Measurements from ENCODE around the gene PPL. TPM values are rescaled to one million over a fixed set of nuclear protein-coding genes. Genes with fewer than 3 reads are reported as not detected.

Gene PPL
- total and polyA plus RNA-seq, 2 of the 8 experiments (the other 6 are each of a cell fraction or from before 2014, with no cell fraction given), result 11.3 to 29.5 TPM

DNA sequence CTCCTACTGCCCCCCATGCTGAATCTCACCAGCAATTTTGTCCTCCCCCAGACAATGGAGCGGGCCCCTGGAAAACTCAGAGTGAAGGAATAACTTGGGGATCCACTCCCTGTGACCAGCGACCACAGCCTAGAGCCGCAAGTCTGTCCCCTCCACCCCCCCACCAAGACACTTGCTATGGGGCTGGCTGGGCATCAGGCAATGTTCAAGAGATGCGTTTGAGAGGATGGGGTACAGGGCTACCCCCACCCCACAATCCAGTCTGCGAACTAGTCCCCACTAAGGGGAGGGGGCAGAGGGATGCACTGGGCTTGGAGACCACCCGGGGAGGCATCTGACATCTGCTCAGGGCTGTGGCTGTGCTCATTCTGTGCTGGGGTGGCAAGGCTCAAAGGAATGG is 2.4 kb downstream of the PPL start:
- no peak overlapping the region for H2BK120ac ChIP-seq (replicated peaks; ENCODE audit: low read depth, low read length)
- H4K91ac ChIP-seq (replicated peaks; ENCODE audit: insufficient read length, low read length), result no peak overlapping the region
- H3K9me3 ChIP-seq (ENCODE audit: insufficient read depth in 2 of 2, low read depth in 1 of 2, low read length in 1 of 2), result no peaks in the 10 kb centered on the region
- no peak overlapping the region for H2AK5ac ChIP-seq (ENCODE audit: low read depth, low read length)
- peaks cover 2% of the 10 kb centered on the region; the same call in 1 of the 2 replicates for H3K79me1 ChIP-seq (ENCODE audit: low read depth, low read length)
- DNase-seq (ENCODE audit: low read depth in 1 of 2, low spot score in 2 of 2) (no peak), FAIRE-seq (no peak)
- peaks cover 0 to 11% (median 7%) of the 10 kb centered on the region in 4 experiments; a peak in 4 of 7 replicates for H3K4me1 ChIP-seq (replicated peaks in 1 of 4; ENCODE audit: control insufficient read depth in 3 of 4, insufficient read depth in 4 of 4, low read length in 3 of 4)
- ChIA-PET CTCF (ENCODE audit: partially characterized antibody) (interaction anchor here (1.1 to 4.3 kb wide), 2 partner anchors 21 to 22 kb away, joined by 3 to 30 read pairs; no protein-coding TSS in a partner anchor), POLR2A (ENCODE audit: partially characterized antibody) (interaction anchor here (0.7 to 3.7 kb wide), 6 partner anchors 8 to 40 kb away, joined by 3 to 18 read pairs (median 7); partner anchors contain the start of gene SEC14L5)
- H3K14ac ChIP-seq (ENCODE audit: insufficient read length), result no peak overlapping the region
- H4K5ac ChIP-seq (ENCODE audit: insufficient read length, low read depth, low read length), result no peak overlapping the region
- no peak overlapping the region for H3K27ac ChIP-seq (ENCODE audit: low read depth, low read length)
- no peak overlapping the region for H2AFZ ChIP-seq (ENCODE audit: low read length)
- H3K4ac ChIP-seq (replicated peaks; ENCODE audit: insufficient read length, low read depth, low read length), result no peak overlapping the region
- peaks cover 0 to 22% of the 10 kb centered on the region in 2 experiments for H4K20me1 ChIP-seq (replicated peaks in 1 of 2; ENCODE audit: control insufficient read depth in 1 of 2, insufficient read depth in 2 of 2, low read length in 2 of 2)
- no peak overlapping the region for H3K56ac ChIP-seq (replicated peaks; ENCODE audit: insufficient read length, low read depth, low read length)
- no peak overlapping the region for H4K8ac ChIP-seq (ENCODE audit: extremely low read depth, insufficient read depth, low read length)
- no peak overlapping the region for H2BK15ac ChIP-seq (ENCODE audit: low read length)
- H3K18ac ChIP-seq (ENCODE audit: extremely low read depth, low read length), result no peak overlapping the region
- no peak overlapping the region for H2BK20ac ChIP-seq (ENCODE audit: low read length)
- H3K23me2 ChIP-seq (ENCODE audit: low read depth, low read length), result peaks cover 3% of the 10 kb centered on the region; the same call in 1 of the 2 replicates
- H3K9ac ChIP-seq (replicated peaks in 1 of 4; ENCODE audit: extremely low read depth in 1 of 4, low read depth in 3 of 4, low read length in 3 of 4), result no peak overlapping the region
- no peaks in the 10 kb centered on the region for H3K27me3 ChIP-seq (replicated peaks in 1 of 4; ENCODE audit: control insufficient read depth in 3 of 4, extremely low read depth in 1 of 4, insufficient read depth in 3 of 4, low read length in 3 of 4)
- H3K79me2 ChIP-seq (ENCODE audit: control insufficient read depth in 1 of 2, insufficient read depth in 2 of 2, low read length in 2 of 2), result peaks cover 0 to 11% of the 10 kb centered on the region in 2 experiments; a peak in 1 of 4 replicates
- WGBS, 2 experiments (ENCODE audit: extremely low coverage in 1 of 2, insufficient coverage in 1 of 2, insufficient read length in 1 of 2, insufficient replicate concordance in 2 of 2, low coverage in 1 of 2, low lambda C conversion rate in 2 of 2, missing lambda C conversion rate in 1 of 2), result 88% methylated on average over 6 of the region's 6 CpGs; no CpG with 5 or more reads in 1 of the 2 experiments
- no peak overlapping the region for H3K23ac ChIP-seq (ENCODE audit: insufficient read length)
- H3K36me3 ChIP-seq (ENCODE audit: control insufficient read depth in 2 of 4, insufficient read depth in 4 of 4, low read length in 3 of 4), result no peaks in the 10 kb centered on the region; a peak in 1 of 8 replicates
- H3K4me2 ChIP-seq (ENCODE audit: insufficient read depth in 1 of 2, low read depth in 2 of 2, low read length in 2 of 2), result no peak overlapping the region
- no peak overlapping the region for H3K4me3 ChIP-seq (ENCODE audit: extremely low read depth in 1 of 4, insufficient read depth in 2 of 4, low read depth in 3 of 4, low read length in 4 of 4)
- no peak overlapping the region for H2BK5ac ChIP-seq (ENCODE audit: low read depth, low read length)
- no peak overlapping the region for H2BK12ac ChIP-seq (ENCODE audit: low read depth, low read length)
- TF ChIP-seq BRCA1 (IDR thresholded peaks at IDR 0.05; ENCODE audit: low read depth, low read length) (no peak), SRF (IDR thresholded peaks at IDR 0.05; ENCODE audit: low read depth, low read length) (no peak), SAP30 (IDR thresholded peaks at IDR 0.05; ENCODE audit: insufficient read depth, insufficient replicate concordance, low read length) (no peak), POLR2AphosphoS5 (IDR thresholded peaks at IDR 0.05; ENCODE audit: low read depth, low read length) (no peak)

Data from H1 (cell line).